ENCODE results near the gene CALN1. TPM values are rescaled to one million over a fixed set of nuclear protein-coding genes. Genes with fewer than 3 reads are reported as not detected.

CALN1 gene
- total RNA-seq: not detected in 2 replicates

GRCh38 chr7:72412121-72412618 is at the start of gene CALN1:
Gene CALN1, minus strand, starts transcription at chr7:72412338.

Small RNA genes lying within 50 kb of the gene (small RNA-seq; reads per million reads assigned to genes)
- not detected for gene AC005011.1
- gene RNA5SP232: not detected

Data from hair follicle dermal papilla cell (primary cell).